GM19239 (cell line): ENCODE data around the gene NFIB.

ENCODE experiments used
- DNase-seq: peaks from one replicate; pipeline ENCODE4 v3.0.0; 2011; ENCODE audit warnings: low spot score; ENCODE audit not compliant: insufficient read length
- FAIRE-seq: peaks from 2 replicates; lab custom pipeline; 2011; peaks lifted over from hg19 to GRCh38; lab: Jason Lieb, UNC

NFIB gene

GRCh38 chr9:14322211-14323082 lies 8.5 kb upstream of the NFIB start:
- peak; percentile 79 for DNase-seq
- FAIRE-seq, result peak; percentile 88

- FAIRE-seq (no peak), DNase-seq (no peak)
Measured at GRCh38 chr9:14321517-14322130, 7.7 kb upstream of the NFIB start.

- no peak for DNase-seq
- FAIRE-seq, result peak; percentile 57
Measured at GRCh38 chr9:14320271-14321181, 6.6 kb upstream of the NFIB start.

- DNase-seq (no peak), FAIRE-seq (no peak)
Measured at GRCh38 chr9:14318934-14319580, 5.1 kb upstream of the NFIB start.

- DNase-seq, result no peak
- no peak for FAIRE-seq
Measured at GRCh38 chr9:14318361-14318760, 4.4 kb upstream of the NFIB start.

GRCh38 chr9:14317667-14318320 lies 3.9 kb upstream of the NFIB start:
- peak; percentile 4 for DNase-seq
- peak; percentile 96 for FAIRE-seq

- no peak for DNase-seq
- FAIRE-seq, result peak; percentile 18
Measured at GRCh38 chr9:14316602-14317300, 2.8 kb upstream of the NFIB start.

GRCh38 chr9:14315875-14316601 lies 2.1 kb upstream of the NFIB start:
- peak; percentile 62 for FAIRE-seq
- DNase-seq, result peak; percentile 6

GRCh38 chr9:14314929-14315874 lies 1.3 kb upstream of the NFIB start:
- no peak for FAIRE-seq

GRCh38 chr9:14314424-14314928 lies 535 bp upstream of the NFIB start:
- FAIRE-seq (no peak), DNase-seq (peak; percentile 26)

More at GRCh38 chr9:14314929-14315874, 1.3 kb upstream of the NFIB start:
- peak; percentile 36 for DNase-seq

GRCh38 chr9:14313378-14313940 lies 482 bp downstream of the NFIB start:
- DNase-seq (peak; percentile 27), FAIRE-seq (no peak)

- FAIRE-seq (peak; percentile 40), DNase-seq (no peak)
Measured at GRCh38 chr9:14312719-14313377, 1.1 kb downstream of the NFIB start.

- FAIRE-seq (peak; percentile 39), DNase-seq (no peak)
Measured at GRCh38 chr9:14311956-14312685, 1.8 kb downstream of the NFIB start.

- FAIRE-seq (no peak), DNase-seq (no peak)
Measured at GRCh38 chr9:14311171-14311949, 2.6 kb downstream of the NFIB start.

GRCh38 chr9:14310311-14310710 lies 3.6 kb downstream of the NFIB start:
- no peak for FAIRE-seq
- no peak for DNase-seq
